ENCODE data around the gene ISYNA1.

ISYNA1 gene

GRCh38 chr19:18431351-18432197, 6.4 kb downstream of the ISYNA1 start:
- DNase-seq (ENCODE audit: extremely low read depth, low read depth), result no peak
- TF ChIP-seq, protein P1, sequence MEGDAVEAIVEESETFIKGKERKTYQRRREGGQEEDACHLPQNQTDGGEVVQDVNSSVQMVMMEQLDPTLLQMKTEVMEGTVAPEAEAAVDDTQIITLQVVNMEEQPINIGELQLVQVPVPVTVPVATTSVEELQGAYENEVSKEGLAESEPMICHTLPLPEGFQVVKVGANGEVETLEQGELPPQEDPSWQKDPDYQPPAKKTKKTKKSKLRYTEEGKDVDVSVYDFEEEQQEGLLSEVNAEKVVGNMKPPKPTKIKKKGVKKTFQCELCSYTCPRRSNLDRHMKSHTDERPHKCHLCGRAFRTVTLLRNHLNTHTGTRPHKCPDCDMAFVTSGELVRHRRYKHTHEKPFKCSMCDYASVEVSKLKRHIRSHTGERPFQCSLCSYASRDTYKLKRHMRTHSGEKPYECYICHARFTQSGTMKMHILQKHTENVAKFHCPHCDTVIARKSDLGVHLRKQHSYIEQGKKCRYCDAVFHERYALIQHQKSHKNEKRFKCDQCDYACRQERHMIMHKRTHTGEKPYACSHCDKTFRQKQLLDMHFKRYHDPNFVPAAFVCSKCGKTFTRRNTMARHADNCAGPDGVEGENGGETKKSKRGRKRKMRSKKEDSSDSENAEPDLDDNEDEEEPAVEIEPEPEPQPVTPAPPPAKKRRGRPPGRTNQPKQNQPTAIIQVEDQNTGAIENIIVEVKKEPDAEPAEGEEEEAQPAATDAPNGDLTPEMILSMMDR (IDR thresholded peaks at IDR 0.05; ENCODE audit: low read depth, low read length, missing control alignments), result no peak
- no peak overlapping the region for H3K4me3 ChIP-seq (replicated peaks; ENCODE audit: low read depth, low read length)

GRCh38 chr19:18430417-18431144, 7.4 kb downstream of the ISYNA1 start:
- TF ChIP-seq, protein P1 (IDR thresholded peaks at IDR 0.05; ENCODE audit: low read depth, low read length, missing control alignments), result no peak
- H3K4me3 ChIP-seq (replicated peaks; ENCODE audit: low read depth, low read length), result no peak overlapping the region
- DNase-seq (ENCODE audit: extremely low read depth, low read depth), result no peak

DNA sequence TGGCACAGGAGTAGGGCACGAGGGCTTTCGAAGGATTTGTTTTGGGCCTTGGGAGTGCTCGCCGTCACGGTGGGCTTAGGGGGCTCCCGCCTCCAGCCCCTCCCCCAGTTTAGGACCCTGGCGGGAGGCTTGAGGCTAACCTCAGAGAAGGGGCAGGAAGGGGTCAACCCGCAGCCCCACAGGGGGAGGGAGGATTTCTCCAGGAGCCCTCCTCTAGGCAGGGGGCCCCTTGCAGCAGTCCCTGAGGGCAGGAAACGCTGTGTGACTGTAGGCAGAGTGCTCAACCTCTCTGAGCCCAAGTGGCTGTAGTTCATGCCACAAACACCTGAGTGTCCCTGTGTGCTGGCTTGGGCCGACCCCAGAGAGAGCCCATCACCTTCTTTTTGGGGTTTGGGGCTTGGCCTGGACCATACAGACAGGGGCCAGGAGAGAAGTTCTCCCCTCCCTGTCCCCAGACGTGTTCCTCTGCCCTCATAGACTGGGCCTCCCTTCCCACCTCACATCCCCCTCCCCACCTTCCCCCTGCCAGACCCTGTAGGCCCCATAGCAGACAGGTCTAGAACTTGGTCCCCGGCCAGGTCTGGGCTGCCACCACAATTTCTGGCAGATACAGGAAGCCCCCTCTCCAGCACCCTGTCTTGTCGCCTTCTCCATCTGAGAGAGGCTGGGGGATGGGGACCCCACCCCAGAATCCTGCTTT, 8.1 kb downstream of the ISYNA1 start:
- H3K4me3 ChIP-seq (replicated peaks; ENCODE audit: low read depth, low read length), result no peak overlapping the region
- DNase-seq (ENCODE audit: extremely low read depth, low read depth), result no peak
- TF ChIP-seq, protein P1 (IDR thresholded peaks at IDR 0.05; ENCODE audit: low read depth, low read length, missing control alignments), result no peak

- TF ChIP-seq, protein P1 (IDR thresholded peaks at IDR 0.05; ENCODE audit: low read depth, low read length, missing control alignments), result no peak
- DNase-seq (ENCODE audit: extremely low read depth, low read depth), result no peak
- peak overlapping the region; percentile 13 for H3K4me3 ChIP-seq (replicated peaks; ENCODE audit: low read depth, low read length)
Measured at GRCh38 chr19:18428787-18429674, 8.9 kb downstream of the ISYNA1 start.

- peak overlapping the region; percentile 13; the same call in 1 of the 2 replicates for H3K4me3 ChIP-seq (replicated peaks; ENCODE audit: low read depth, low read length)
- TF ChIP-seq, protein P1 (IDR thresholded peaks at IDR 0.05; ENCODE audit: low read depth, low read length, missing control alignments), result no peak
- no peak for DNase-seq (ENCODE audit: extremely low read depth, low read depth)
Measured at GRCh38 chr19:18428173-18428786, 9.7 kb downstream of the ISYNA1 start.

Measured in HFF-Myc (cell line).